Panc1 (cell line): ENCODE data around the gene TBC1D16.

ENCODE experiments used
- POLR2AphosphoS5 ChIP-seq: IDR thresholded peaks from 2 replicates; pipeline ENCODE4 v1.6.1; 2012; ENCODE audit warnings: mild to moderate bottlenecking, low read depth, low read length, moderate library complexity
- TF ChIP-seq, protein P1 (sequence below): fragments of 450-650 bp; IDR thresholded peaks from 2 replicates; pipeline ENCODE4 v1.5.1; 2017; ENCODE audit warnings: mild to moderate bottlenecking

DNA sequence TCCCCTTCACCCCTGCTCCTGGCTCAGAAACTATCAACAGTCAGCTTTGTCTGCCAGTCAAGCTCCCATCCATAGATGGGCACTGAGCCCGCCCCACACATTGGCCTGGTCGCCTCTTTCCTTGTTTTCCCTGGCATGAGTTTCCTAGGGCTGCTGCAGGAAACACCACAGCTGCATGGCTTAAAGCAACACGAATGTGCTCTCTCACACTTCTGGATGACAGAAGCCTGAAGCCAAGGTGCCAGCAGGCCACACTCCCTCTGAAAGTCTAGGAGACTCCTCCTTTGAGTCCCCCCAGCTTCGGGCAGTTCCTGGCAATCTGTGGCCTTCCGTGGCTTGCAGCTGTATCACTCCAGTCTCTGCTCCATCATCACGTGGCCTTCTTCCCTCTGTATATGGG, 69.9 kb downstream of the TBC1D16 start:
- TF ChIP-seq, protein P1, sequence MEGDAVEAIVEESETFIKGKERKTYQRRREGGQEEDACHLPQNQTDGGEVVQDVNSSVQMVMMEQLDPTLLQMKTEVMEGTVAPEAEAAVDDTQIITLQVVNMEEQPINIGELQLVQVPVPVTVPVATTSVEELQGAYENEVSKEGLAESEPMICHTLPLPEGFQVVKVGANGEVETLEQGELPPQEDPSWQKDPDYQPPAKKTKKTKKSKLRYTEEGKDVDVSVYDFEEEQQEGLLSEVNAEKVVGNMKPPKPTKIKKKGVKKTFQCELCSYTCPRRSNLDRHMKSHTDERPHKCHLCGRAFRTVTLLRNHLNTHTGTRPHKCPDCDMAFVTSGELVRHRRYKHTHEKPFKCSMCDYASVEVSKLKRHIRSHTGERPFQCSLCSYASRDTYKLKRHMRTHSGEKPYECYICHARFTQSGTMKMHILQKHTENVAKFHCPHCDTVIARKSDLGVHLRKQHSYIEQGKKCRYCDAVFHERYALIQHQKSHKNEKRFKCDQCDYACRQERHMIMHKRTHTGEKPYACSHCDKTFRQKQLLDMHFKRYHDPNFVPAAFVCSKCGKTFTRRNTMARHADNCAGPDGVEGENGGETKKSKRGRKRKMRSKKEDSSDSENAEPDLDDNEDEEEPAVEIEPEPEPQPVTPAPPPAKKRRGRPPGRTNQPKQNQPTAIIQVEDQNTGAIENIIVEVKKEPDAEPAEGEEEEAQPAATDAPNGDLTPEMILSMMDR: no peak
- TF ChIP-seq POLR2AphosphoS5: no peak
